Stomach (tissue), 4 donors: ENCODE data around the gene TEX2.

Experiments
- CTCF ChIP-seq, 7 experiments: fragments of 450-650 bp in 4 of 7; fragments of 200-600 bp in 3 of 7; sonication (generic) in 3 of 7; IDR thresholded peaks; one replicate each; pipeline ENCODE4 v1.5.1; 2016 to 2019; ENCODE audit warnings: antibody characterized with exemption in 7 of 7, control low read depth in 2 of 7, mild to moderate bottlenecking in 1 of 7
- POLR2A ChIP-seq, 4 donors: fragments of 450-650 bp; IDR thresholded peaks; one replicate each; pipeline ENCODE4 v1.6.1; 2016; ENCODE audit warnings: antibody characterized with exemption in 4 of 4, control low read depth in 2 of 4, mild to moderate bottlenecking in 1 of 4, moderate library complexity in 1 of 4

DNA sequence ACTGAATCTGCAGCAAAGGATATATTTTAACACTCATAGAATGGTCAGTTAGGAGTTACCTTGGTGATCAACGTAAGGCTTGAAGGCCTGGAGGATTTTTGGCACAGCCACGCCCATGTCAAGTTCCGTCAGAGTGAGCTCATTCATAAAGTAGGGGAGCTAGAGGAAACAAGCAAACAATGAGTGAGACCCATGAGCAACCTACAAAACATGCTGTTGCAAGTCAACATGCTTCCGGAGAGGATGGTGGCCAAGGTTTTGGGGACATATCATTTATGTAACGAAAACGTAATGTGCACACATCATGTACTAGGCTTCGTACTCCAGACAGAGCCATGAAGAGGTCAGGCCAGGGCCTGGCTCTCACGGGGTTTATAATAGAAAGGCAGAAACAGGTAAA, 92.0 kb downstream of the TEX2 start:
- TF ChIP-seq CTCF (IDR thresholded peaks at IDR 0.05) (no peak), POLR2A (IDR thresholded peaks at IDR 0.05) (no peak)
